ENCODE results near the gene CKS2. TPM values are rescaled to one million over a fixed set of nuclear protein-coding genes. Genes with fewer than 3 reads are reported as not detected.

The CKS2 gene
- polyA plus RNA-seq, 1 donor from 2014 or later: 48.5 TPM

DNA sequence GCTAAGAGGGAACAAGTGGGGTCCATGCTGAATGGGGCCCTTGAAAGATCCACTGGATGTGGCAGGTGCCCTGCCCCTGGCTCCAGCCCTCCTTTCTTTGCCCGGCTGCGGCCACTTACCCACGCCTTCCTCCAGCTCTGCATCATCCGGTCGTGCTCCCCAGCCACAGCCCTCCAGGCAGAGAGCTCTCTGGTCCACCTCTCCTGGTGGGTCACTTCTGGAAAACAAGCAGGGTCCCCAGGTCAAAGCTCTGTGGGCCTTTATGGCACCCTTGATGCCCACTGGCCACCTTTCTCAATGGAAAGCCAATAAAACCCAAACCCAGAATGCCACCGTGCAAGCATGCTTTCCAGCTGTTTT, 52.3 kb downstream of the CKS2 start:
- peaks cover 11% of the 10 kb centered on the region for H3K36me3 ChIP-seq (ENCODE audit: insufficient read depth, low read length)
- no peaks in the 10 kb centered on the region for H3K9me2 ChIP-seq (ENCODE audit: insufficient read depth, low read length)
- no peaks in the 10 kb centered on the region for H3K79me2 ChIP-seq (replicated peaks; ENCODE audit: insufficient read depth, low read length)
- TF ChIP-seq EP300 (conservative IDR thresholded peaks at IDR 0.05; ENCODE audit: poor library complexity, severe bottlenecking) (no peak), TAF1 (IDR thresholded peaks at IDR 0.05; ENCODE audit: low read depth) (no peak), EZH2 (IDR thresholded peaks at IDR 0.05; ENCODE audit: borderline replicate concordance, insufficient read depth, low read length, poor library complexity, severe bottlenecking) (no peak), RAD21 (conservative IDR thresholded peaks at IDR 0.05) (no peak), POLR2AphosphoS5 (IDR thresholded peaks at IDR 0.05) (no peak), SMC3 (conservative IDR thresholded peaks at IDR 0.05; ENCODE audit: poor library complexity) (no peak), MXI1 (conservative IDR thresholded peaks at IDR 0.05; ENCODE audit: poor library complexity, severe bottlenecking) (no peak)
- TF ChIP-seq, protein P1, sequence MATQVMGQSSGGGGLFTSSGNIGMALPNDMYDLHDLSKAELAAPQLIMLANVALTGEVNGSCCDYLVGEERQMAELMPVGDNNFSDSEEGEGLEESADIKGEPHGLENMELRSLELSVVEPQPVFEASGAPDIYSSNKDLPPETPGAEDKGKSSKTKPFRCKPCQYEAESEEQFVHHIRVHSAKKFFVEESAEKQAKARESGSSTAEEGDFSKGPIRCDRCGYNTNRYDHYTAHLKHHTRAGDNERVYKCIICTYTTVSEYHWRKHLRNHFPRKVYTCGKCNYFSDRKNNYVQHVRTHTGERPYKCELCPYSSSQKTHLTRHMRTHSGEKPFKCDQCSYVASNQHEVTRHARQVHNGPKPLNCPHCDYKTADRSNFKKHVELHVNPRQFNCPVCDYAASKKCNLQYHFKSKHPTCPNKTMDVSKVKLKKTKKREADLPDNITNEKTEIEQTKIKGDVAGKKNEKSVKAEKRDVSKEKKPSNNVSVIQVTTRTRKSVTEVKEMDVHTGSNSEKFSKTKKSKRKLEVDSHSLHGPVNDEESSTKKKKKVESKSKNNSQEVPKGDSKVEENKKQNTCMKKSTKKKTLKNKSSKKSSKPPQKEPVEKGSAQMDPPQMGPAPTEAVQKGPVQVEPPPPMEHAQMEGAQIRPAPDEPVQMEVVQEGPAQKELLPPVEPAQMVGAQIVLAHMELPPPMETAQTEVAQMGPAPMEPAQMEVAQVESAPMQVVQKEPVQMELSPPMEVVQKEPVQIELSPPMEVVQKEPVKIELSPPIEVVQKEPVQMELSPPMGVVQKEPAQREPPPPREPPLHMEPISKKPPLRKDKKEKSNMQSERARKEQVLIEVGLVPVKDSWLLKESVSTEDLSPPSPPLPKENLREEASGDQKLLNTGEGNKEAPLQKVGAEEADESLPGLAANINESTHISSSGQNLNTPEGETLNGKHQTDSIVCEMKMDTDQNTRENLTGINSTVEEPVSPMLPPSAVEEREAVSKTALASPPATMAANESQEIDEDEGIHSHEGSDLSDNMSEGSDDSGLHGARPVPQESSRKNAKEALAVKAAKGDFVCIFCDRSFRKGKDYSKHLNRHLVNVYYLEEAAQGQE (IDR thresholded peaks at IDR 0.05; ENCODE audit: borderline replicate concordance): no peak
- TF ChIP-seq, protein P2, sequence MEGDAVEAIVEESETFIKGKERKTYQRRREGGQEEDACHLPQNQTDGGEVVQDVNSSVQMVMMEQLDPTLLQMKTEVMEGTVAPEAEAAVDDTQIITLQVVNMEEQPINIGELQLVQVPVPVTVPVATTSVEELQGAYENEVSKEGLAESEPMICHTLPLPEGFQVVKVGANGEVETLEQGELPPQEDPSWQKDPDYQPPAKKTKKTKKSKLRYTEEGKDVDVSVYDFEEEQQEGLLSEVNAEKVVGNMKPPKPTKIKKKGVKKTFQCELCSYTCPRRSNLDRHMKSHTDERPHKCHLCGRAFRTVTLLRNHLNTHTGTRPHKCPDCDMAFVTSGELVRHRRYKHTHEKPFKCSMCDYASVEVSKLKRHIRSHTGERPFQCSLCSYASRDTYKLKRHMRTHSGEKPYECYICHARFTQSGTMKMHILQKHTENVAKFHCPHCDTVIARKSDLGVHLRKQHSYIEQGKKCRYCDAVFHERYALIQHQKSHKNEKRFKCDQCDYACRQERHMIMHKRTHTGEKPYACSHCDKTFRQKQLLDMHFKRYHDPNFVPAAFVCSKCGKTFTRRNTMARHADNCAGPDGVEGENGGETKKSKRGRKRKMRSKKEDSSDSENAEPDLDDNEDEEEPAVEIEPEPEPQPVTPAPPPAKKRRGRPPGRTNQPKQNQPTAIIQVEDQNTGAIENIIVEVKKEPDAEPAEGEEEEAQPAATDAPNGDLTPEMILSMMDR (IDR thresholded peaks at IDR 0.05; ENCODE audit: poor library complexity, severe bottlenecking): no peak
- H3K9ac ChIP-seq (ENCODE audit: low read length): no peak overlapping the region
- no peaks in the 10 kb centered on the region for H3K9me3 ChIP-seq (ENCODE audit: low read length)
- no peak overlapping the region for H2AFZ ChIP-seq (ENCODE audit: low read depth, low read length)
- no peak overlapping the region for H3K4me2 ChIP-seq (ENCODE audit: low read length)
- no peaks in the 10 kb centered on the region for H3F3A ChIP-seq (ENCODE audit: insufficient read depth, low read length, poor library complexity, severe bottlenecking)
- no peak overlapping the region for H3K4me3 ChIP-seq (ENCODE audit: low read length)
- no peaks in the 10 kb centered on the region for H3K27me3 ChIP-seq (ENCODE audit: insufficient read depth, low read depth, low read length)
- H3K27ac ChIP-seq (ENCODE audit: low read length): no peak overlapping the region
- no peaks in the 10 kb centered on the region for H4K20me1 ChIP-seq (ENCODE audit: insufficient read depth)

DNA sequence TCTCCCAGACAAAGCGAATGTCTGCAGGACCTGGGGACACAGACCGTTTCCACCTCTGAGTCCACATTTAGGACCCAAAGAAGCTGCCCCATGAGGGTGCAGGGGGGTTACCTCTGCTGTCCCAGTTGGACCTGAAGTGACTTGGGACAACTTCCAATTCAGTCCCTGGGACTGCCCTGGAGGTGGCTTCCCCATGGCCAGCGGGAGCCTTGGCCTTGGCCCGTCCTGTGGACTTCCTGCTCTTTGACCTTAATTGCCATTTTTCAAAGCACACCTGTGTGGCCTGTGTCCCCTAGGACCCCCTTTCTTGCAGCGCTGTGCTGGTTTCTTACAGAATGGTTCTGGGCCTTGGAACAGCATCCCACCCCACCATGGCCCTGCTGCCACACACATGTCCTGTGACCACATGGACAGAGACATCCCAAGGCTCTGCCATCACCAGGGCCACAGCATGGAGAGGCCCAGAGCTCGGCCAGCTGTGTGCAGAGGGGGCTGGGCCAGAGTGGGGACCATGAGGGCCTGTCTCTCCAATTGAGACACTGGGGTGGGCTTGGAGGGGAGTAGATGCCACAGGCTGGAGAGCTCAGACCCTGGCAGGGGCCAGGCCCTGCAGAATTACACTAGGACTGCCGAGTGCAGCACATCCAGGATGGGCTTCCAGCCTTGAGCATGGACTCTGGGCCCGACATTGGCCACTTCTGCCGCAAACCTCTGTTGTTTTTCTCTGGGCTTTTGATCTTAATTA, 53.1 kb downstream of the CKS2 start:
- peaks cover 11% of the 10 kb centered on the region for H3K36me3 ChIP-seq (ENCODE audit: insufficient read depth, low read length)
- no peaks in the 10 kb centered on the region for H3K9me2 ChIP-seq (ENCODE audit: insufficient read depth, low read length)
- no peaks in the 10 kb centered on the region for H3K27me3 ChIP-seq (ENCODE audit: insufficient read depth, low read depth, low read length)
- TF ChIP-seq, protein P2 (IDR thresholded peaks at IDR 0.05; ENCODE audit: poor library complexity, severe bottlenecking): no peak
- TF ChIP-seq EP300 (conservative IDR thresholded peaks at IDR 0.05; ENCODE audit: poor library complexity, severe bottlenecking) (no peak), MXI1 (conservative IDR thresholded peaks at IDR 0.05; ENCODE audit: poor library complexity, severe bottlenecking) (no peak), TAF1 (IDR thresholded peaks at IDR 0.05; ENCODE audit: low read depth) (no peak), RAD21 (conservative IDR thresholded peaks at IDR 0.05) (no peak), EZH2 (IDR thresholded peaks at IDR 0.05; ENCODE audit: borderline replicate concordance, insufficient read depth, low read length, poor library complexity, severe bottlenecking) (no peak), POLR2AphosphoS5 (IDR thresholded peaks at IDR 0.05) (no peak), SMC3 (conservative IDR thresholded peaks at IDR 0.05; ENCODE audit: poor library complexity) (no peak)
- TF ChIP-seq, protein P1 (IDR thresholded peaks at IDR 0.05; ENCODE audit: borderline replicate concordance): no peak
- no peak overlapping the region for H3K27ac ChIP-seq (ENCODE audit: low read length)
- no peak overlapping the region for H3K4me3 ChIP-seq (ENCODE audit: low read length)
- H3K4me2 ChIP-seq (ENCODE audit: low read length): no peak overlapping the region
- no peak overlapping the region for H3K9ac ChIP-seq (ENCODE audit: low read length)
- no peaks in the 10 kb centered on the region for H3K9me3 ChIP-seq (ENCODE audit: low read length)
- H2AFZ ChIP-seq (ENCODE audit: low read depth, low read length): no peak overlapping the region
- no peaks in the 10 kb centered on the region for H3K79me2 ChIP-seq (replicated peaks; ENCODE audit: insufficient read depth, low read length)
- H4K20me1 ChIP-seq (ENCODE audit: insufficient read depth): no peaks in the 10 kb centered on the region
- no peaks in the 10 kb centered on the region for H3F3A ChIP-seq (ENCODE audit: insufficient read depth, low read length, poor library complexity, severe bottlenecking)
